ENCODE results near the gene TACR2. TPM values are rescaled to one million over a fixed set of nuclear protein-coding genes. Genes with fewer than 3 reads are reported as not detected.

TACR2 gene
- polyA plus RNA-seq, 3 donors = 0.19 to 0.23 (median 0.20) TPM

- H3K4me3 Mint-ChIP-seq = no peak overlapping the region
- no peak overlapping the region for H2AFZ ChIP-seq (ENCODE audit: insufficient read depth, low read depth, low read length, poor library complexity, severe bottlenecking)
- peak overlapping the region in 1 of 2 donors; percentile 53 for H3K27ac ChIP-seq (ENCODE audit: low read depth in 1 of 2, low read length in 2 of 2)
- no peak for DNase-seq
- H3K9me3 ChIP-seq (replicated peaks in 1 of 2; ENCODE audit: control insufficient read depth in 1 of 2, insufficient read depth in 1 of 2, low read length in 2 of 2) = no peaks in the 10 kb centered on the region
- H3K79me2 ChIP-seq (ENCODE audit: insufficient read depth, low read length) = peaks cover 41% of the 10 kb centered on the region
- no peak overlapping the region for H3K4me3 ChIP-seq (replicated peaks in 1 of 3; ENCODE audit: low read depth in 2 of 3, low read length in 3 of 3)
- H4K20me1 ChIP-seq (ENCODE audit: insufficient read depth, low read length) = peaks cover 86% of the 10 kb centered on the region
- no peaks in the 10 kb centered on the region for H3K4me1 Mint-ChIP-seq
- H3K9ac ChIP-seq (ENCODE audit: insufficient read depth, low read length, poor library complexity, severe bottlenecking) = no peak overlapping the region
- WGBS (ENCODE audit: insufficient coverage) = 97% methylated on average over 13 of the region's 13 CpGs
- peaks cover 80 to 100% of the 10 kb centered on the region in 2 donors for H3K36me3 ChIP-seq (replicated peaks in 1 of 2; ENCODE audit: control insufficient read depth in 1 of 2, insufficient read depth in 2 of 2, low read length in 2 of 2)
- intact Hi-C loops (cut with micrococcal nuclease) = no loop called here
- peaks cover 87 to 98% of the 10 kb centered on the region in 2 donors for H3K36me3 Mint-ChIP-seq
- no peaks in the 10 kb centered on the region for H3K27me3 ChIP-seq (ENCODE audit: control insufficient read depth in 2 of 2, insufficient read depth in 2 of 2, low read length in 2 of 2)
- peaks cover 0 to 4% (median 0%) of the 10 kb centered on the region in 3 donors for H3K27me3 Mint-ChIP-seq (ENCODE audit: low read depth in 3 of 3)
- no peak for TF ChIP-seq CTCF (IDR thresholded peaks at IDR 0.05)
- H3K9me3 Mint-ChIP-seq = no peaks in the 10 kb centered on the region
- no peak overlapping the region for H3K4me2 ChIP-seq (replicated peaks; ENCODE audit: extremely low read depth, low read length, poor library complexity, severe bottlenecking)
- H3K27ac Mint-ChIP-seq = peak overlapping the region in 2 of 7 donors; percentile 38 to 67
- no peaks in the 10 kb centered on the region for H3K4me1 ChIP-seq (ENCODE audit: control insufficient read depth in 1 of 2, insufficient read depth in 2 of 2, low read length in 2 of 2)
These were observed 42.5 kb downstream of the TACR2 start for GRCh38 chr10:69374242-69374641.

- intact Hi-C loops (cut with micrococcal nuclease) = no loop called here
- peaks cover 93% of the 10 kb centered on the region for H4K20me1 ChIP-seq (ENCODE audit: insufficient read depth, low read length)
- peaks cover 86 to 97% of the 10 kb centered on the region in 2 donors for H3K36me3 Mint-ChIP-seq
These were observed 44.4 kb downstream of the TACR2 start for GRCh38 chr10:69372126-69372980.

More at GRCh38 chr10:69372126-69372980, 44.4 kb downstream of the TACR2 start:
- Histone ChIP-seq H3K4me1 (ENCODE audit: control insufficient read depth in 1 of 2, insufficient read depth in 2 of 2, low read length in 2 of 2) (no peaks in the 10 kb centered on the region), H3K4me2 (replicated peaks; ENCODE audit: extremely low read depth, low read length, poor library complexity, severe bottlenecking) (no peak overlapping the region), H3K9me3 (replicated peaks in 1 of 2; ENCODE audit: control insufficient read depth in 1 of 2, insufficient read depth in 1 of 2, low read length in 2 of 2) (no peaks in the 10 kb centered on the region), H3K9ac (ENCODE audit: insufficient read depth, low read length, poor library complexity, severe bottlenecking) (no peak overlapping the region), H2AFZ (ENCODE audit: insufficient read depth, low read depth, low read length, poor library complexity, severe bottlenecking) (no peak overlapping the region), H3K27me3 (ENCODE audit: control insufficient read depth in 2 of 2, insufficient read depth in 2 of 2, low read length in 2 of 2) (no peaks in the 10 kb centered on the region), H3K36me3 (replicated peaks in 1 of 2; ENCODE audit: control insufficient read depth in 1 of 2, insufficient read depth in 2 of 2, low read length in 2 of 2) (peaks cover 79 to 100% of the 10 kb centered on the region in 2 donors), H3K79me2 (ENCODE audit: insufficient read depth, low read length) (peaks cover 48% of the 10 kb centered on the region), H3K4me3 (replicated peaks in 1 of 3; ENCODE audit: low read depth in 2 of 3, low read length in 3 of 3) (no peak overlapping the region), H3K27ac (ENCODE audit: low read depth in 1 of 2, low read length in 2 of 2) (no peak overlapping the region)
- H3K4me3 Mint-ChIP-seq = no peak overlapping the region
- H3K9me3 Mint-ChIP-seq = no peaks in the 10 kb centered on the region
- peaks cover 0 to 4% (median 0%) of the 10 kb centered on the region in 3 donors for H3K27me3 Mint-ChIP-seq (ENCODE audit: low read depth in 3 of 3)
- peak overlapping the region in 4 of 7 donors; percentile 2 to 65 (median 22) for H3K27ac Mint-ChIP-seq
- H3K4me1 Mint-ChIP-seq = no peaks in the 10 kb centered on the region
- DNase-seq = no peak
- 92% methylated on average over 2 of the region's 9 CpGs for WGBS (ENCODE audit: insufficient coverage)
- TF ChIP-seq CTCF (IDR thresholded peaks at IDR 0.05) = no peak
